ENCODE results near the gene PNMT.

PNMT gene

GRCh38 chr17:39715375-39716072 is 47.3 kb downstream of the PNMT start:
- no peak for DNase-seq

DNA sequence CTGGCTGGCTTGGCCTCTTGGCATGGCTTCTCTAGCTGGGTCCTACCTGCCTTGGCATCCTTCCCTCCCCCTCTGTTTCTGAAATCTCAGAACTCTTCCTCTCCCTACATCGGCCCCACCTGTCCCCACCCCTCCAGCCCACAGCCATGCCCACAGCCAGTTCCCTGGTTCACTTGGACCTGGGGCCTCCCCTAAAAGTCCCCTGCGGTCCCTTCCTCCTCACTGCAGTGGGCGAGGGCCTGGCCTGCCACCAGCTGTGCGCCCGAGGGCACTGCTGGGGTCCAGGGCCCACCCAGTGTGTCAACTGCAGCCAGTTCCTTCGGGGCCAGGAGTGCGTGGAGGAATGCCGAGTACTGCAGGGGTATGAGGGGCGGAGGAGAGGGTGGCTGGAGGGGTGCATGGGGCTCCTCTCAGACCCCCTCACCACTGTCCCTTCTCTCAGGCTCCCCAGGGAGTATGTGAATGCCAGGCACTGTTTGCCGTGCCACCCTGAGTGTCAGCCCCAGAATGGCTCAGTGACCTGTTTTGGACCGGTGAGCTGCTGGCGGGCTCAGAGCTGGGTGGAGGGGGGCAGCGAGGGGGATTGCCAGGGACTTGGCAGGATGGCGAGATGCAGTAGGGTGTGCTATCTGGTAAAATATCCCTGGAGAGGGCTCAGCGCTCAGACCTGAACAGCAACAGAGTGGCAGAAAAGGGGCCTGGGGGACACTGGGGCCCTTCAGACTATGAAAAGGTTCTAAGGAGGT is 48.0 kb downstream of the PNMT start:
- no peak for DNase-seq

DNA sequence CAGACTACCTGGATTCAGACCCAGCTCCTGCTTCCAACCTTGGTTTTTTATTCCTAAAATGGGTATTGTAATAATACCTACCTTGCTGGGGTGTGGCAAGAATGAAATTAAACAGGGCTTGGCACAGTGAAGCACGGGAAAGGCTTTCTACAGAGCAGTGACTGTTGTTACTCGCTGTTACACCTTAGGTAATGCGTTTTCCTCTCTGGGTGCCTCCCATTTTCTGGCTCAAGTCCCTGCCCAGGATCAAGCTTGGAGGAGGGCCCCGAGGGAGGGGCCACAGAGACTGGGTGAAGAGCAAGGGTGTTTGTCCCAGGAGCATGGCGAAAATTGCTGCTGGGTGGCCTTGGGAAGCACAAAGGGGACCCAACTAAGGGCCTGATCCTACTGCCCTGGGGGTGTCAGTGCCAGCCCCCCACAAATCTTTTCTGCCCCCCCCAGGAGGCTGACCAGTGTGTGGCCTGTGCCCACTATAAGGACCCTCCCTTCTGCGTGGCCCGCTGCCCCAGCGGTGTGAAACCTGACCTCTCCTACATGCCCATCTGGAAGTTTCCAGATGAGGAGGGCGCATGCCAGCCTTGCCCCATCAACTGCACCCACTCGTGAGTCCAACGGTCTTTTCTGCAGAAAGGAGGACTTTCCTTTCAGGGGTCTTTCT is 48.8 kb downstream of the PNMT start:
- no peak for DNase-seq

- no peak for DNase-seq
These were observed 49.4 kb downstream of the PNMT start for GRCh38 chr17:39717660-39718059.

DNA sequence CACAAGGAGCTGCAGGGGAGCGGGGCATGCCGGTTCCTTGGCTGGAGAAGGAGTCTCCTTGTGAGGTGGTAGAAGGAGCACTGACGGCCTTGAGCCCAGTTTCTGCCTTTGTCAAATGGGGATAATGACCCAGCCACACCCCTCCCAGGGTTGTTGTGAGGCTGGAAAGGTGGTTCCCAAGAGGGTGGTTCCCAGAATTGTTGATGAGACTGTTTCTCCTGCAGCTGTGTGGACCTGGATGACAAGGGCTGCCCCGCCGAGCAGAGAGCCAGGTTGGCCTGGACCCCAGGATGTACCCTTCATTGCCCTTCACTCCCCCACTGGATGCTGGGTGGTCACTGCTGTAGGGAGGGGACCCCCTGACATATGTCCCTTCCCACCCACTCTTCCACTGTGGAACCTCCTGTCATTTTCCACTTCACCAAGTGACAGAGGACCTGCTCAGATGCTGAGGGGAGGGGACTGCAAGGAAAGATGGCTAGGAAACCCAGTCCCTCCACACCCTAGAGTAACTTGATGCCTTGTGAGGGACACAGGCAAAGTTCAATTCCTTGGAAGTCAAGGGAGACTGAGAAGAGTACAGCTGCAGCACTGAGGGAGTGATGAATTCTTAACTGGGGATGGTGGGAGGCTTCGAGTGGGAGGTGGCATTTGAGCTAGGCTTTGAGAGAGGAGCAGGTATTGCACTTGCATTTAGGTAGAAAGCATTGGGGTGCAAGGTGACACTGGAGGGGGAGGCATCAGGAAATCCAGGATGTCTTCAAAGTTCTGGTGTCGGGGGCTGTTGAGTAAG is 51.5 kb downstream of the PNMT start:
- DNase-seq: no peak
